Activated CD4-positive, alpha-beta T cell treated with anti-CD3 and anti-CD28 coated beads for 36 hours (primary cell): ENCODE data around the gene ARPC3. TPM values are rescaled to one million over a fixed set of nuclear protein-coding genes. Genes with fewer than 3 reads are reported as not detected.
"Not testable (repeated sequence)": the region's sequence is repeated elsewhere in the genome, so short reads cannot be mapped to it uniquely, and the experiment has no call there.

ENCODE experiments used
- ATAC-seq: fragments of 200-7000 bp; cut with Tn5 transposase; one replicate; pipeline ENCODE4 v1.10.0; 2021; ENCODE audit warnings: mild to moderate bottlenecking, moderate library complexity
- CTCF ChIA-PET: fragments of 350-600 bp; sonication (Branson Sonifier 250); formaldehyde crosslinking; loops from one replicate; lab custom pipeline; 2021; ENCODE audit warnings: antibody characterized with exemption; lab: Charles Lee
- POLR2A ChIA-PET: fragments of 350-600 bp; sonication (Branson Sonifier 250); formaldehyde crosslinking; loops from one replicate; lab custom pipeline; 2021; ENCODE audit warnings: antibody characterized with exemption, inconsistent platforms; lab: Charles Lee
- DNase-seq: peaks from one replicate; pipeline ENCODE4 v3.0.0-alpha.2; 2020
- H3K27ac Mint-ChIP-seq: one replicate; pipeline ENCODE4 v1.8.0; 2021; ENCODE audit warnings: mixed read lengths
- H3K27me3 Mint-ChIP-seq: one replicate; pipeline ENCODE4 v1.8.0; 2021; ENCODE audit warnings: mixed read lengths
- H3K36me3 Mint-ChIP-seq: one replicate; pipeline ENCODE4 v1.8.0; 2021; ENCODE audit warnings: low read depth, mixed read lengths
- H3K4me1 Mint-ChIP-seq: one replicate; pipeline ENCODE4 v1.8.0; 2021; ENCODE audit warnings: mixed read lengths
- H3K4me3 Mint-ChIP-seq: one replicate; pipeline ENCODE4 v1.8.0; 2021; ENCODE audit warnings: mild to moderate bottlenecking, moderate library complexity, mixed read lengths
- H3K9me3 Mint-ChIP-seq: one replicate; pipeline ENCODE4 v1.8.0; 2021; ENCODE audit warnings: low read depth, mixed read lengths
- intact Hi-C, 2 experiments: fragments of 100-400 bp; cut with DNase I in 1 of 2; cut with micrococcal nuclease in 1 of 2; formaldehyde crosslinking; loops; one replicate each; pipeline versions ENCODE4 v1.14.2 to v1.15.1; 2022 to 2024; cut with DNase I, micrococcal nuclease
- total RNA-seq, 2 experiments: library from RNA; stranded (reverse); gene quantifications; one replicate each; pipeline ENCODE4 v1.2.3, GENCODE V29; 2021

ARPC3 gene
- total RNA-seq, result 100 to 1,000 TPM; 244 to 422 TPM

GRCh38 chr12:110449799-110450497, at the start of gene ARPC3:
Gene ARPC3 (minus strand): TSS chr12:110450337. CDS start chr12:110450260, 77 bp downstream.
- DNase-seq (peak; percentile 98), ATAC-seq (peak; percentile 99)
- peak within 1 kb of the TSS; percentile 97 for H3K4me3 Mint-ChIP-seq
- ChIA-PET POLR2A (interaction anchor here (0.6 to 3.4 kb wide), 9 partner anchors 18 to 459 kb away, joined by 3 to 27 read pairs (median 6); partner anchors contain the start of genes FAM216A, GPN3, IFT81 and RAD9B), CTCF (interaction anchor here (0.6 to 5.9 kb wide), 31 partner anchors 8 to 437 kb away, joined by 3 to 82 read pairs (median 4); partner anchors contain the start of genes FAM216A, GPN3, IFT81 and TCTN1)
- H3K4me1 Mint-ChIP-seq, result peaks cover 38% of the 10 kb centered on the region
- peak within 1 kb of the TSS; percentile 100 for H3K27ac Mint-ChIP-seq
- no peaks in the 10 kb centered on the region for H3K9me3 Mint-ChIP-seq
- intact Hi-C loops, result loop anchor here (1.0 to 5.0 kb wide), 13 partner anchors 17 to 377 kb away; partner anchors contain the start of genes ANAPC7 (in 2 of the 2), FAM216A (in 2 of the 2), GPN3 (in 2 of the 2) and RAD9B (in 2 of the 2)
- H3K27me3 Mint-ChIP-seq, result no peaks in the 10 kb centered on the region
- peaks cover 43% of the 10 kb centered on the region for H3K36me3 Mint-ChIP-seq

- Mint-ChIP-seq H3K9me3 (peaks cover 4% of the 10 kb centered on the region), H3K27ac (peak overlapping the region; percentile 67), H3K36me3 (peaks cover 47% of the 10 kb centered on the region), H3K27me3 (no peaks in the 10 kb centered on the region), H3K4me1 (peaks cover 28% of the 10 kb centered on the region), H3K4me3 (no peak overlapping the region)
- no peak for DNase-seq
- intact Hi-C loops, result no loop called here
- ChIA-PET CTCF (interaction anchor here (1.0 to 20.0 kb wide), 4 partner anchors 9 to 399 kb away, joined by 3 to 240 read pairs (median 18); partner anchors contain the start of genes FAM216A and GPN3), POLR2A (interaction anchor here (0.6 to 1.0 kb wide), 2 partner anchors 134 to 156 kb away, joined by 7 to 10 read pairs; no protein-coding TSS in a partner anchor)
- no peak for ATAC-seq
These were observed 49.0 kb upstream of the ARPC3 start for GRCh38 chr12:110498984-110499706.

GRCh38 chr12:110475426-110475825, 25.3 kb upstream of the ARPC3 start:
- ATAC-seq (no peak), DNase-seq (no peak)
- Mint-ChIP-seq H3K9me3 (no peaks in the 10 kb centered on the region), H3K4me1 (peaks cover 7% of the 10 kb centered on the region), H3K36me3 (peaks cover 31% of the 10 kb centered on the region), H3K4me3 (no peak overlapping the region), H3K27me3 (no peaks in the 10 kb centered on the region), H3K27ac (no peak overlapping the region)
- ChIA-PET CTCF (no interaction called here), POLR2A (no interaction called here)
- intact Hi-C loops, result no loop called here

GRCh38 chr12:110468214-110469048, 18.3 kb upstream of the ARPC3 start, which contains the start of the genes FAM216A and GPN3:
Gene FAM216A (plus strand): TSS chr12:110468845. CDS start chr12:110468876, 31 bp downstream.
Gene GPN3 (minus strand): TSS chr12:110468257. CDS start chr12:110468203, 54 bp downstream.
- peak within 1 kb of the TSS; percentile 89 for H3K4me3 Mint-ChIP-seq
- CTCF ChIA-PET, result interaction anchor here (0.6 to 4.2 kb wide), 28 partner anchors 9 to 402 kb away, joined by 3 to 43 read pairs (median 4); partner anchors contain the start of genes ARPC3, RAD9B, TCTN1 and VPS29
- peaks cover 36% of the 10 kb centered on the region for H3K36me3 Mint-ChIP-seq

GRCh38 chr12:110467847-110468213, 17.7 kb upstream of the ARPC3 start:
- CTCF ChIA-PET, result interaction anchor here (0.7 to 4.2 kb wide), 18 partner anchors 9 to 402 kb away, joined by 3 to 43 read pairs (median 4); partner anchors contain the start of genes ARPC3, CCDC63, RAD9B and VPS29
- POLR2A ChIA-PET, result interaction anchor here (0.6 to 2.3 kb wide), 16 partner anchors 13 to 274 kb away, joined by 3 to 27 read pairs (median 4); partner anchors contain the start of genes ARPC3, RAD9B, TCTN1 and VPS29
- H3K27me3 Mint-ChIP-seq, result no peaks in the 10 kb centered on the region
- H3K36me3 Mint-ChIP-seq, result peaks cover 38% of the 10 kb centered on the region
- ATAC-seq (no peak), DNase-seq (no peak)
- H3K27ac Mint-ChIP-seq, result peak overlapping the region; percentile 97
- no peaks in the 10 kb centered on the region for H3K9me3 Mint-ChIP-seq
- peak overlapping the region; percentile 89 for H3K4me3 Mint-ChIP-seq
- intact Hi-C loops, result loop anchor here (1.0 to 5.0 kb wide), 19 partner anchors 18 to 1544 kb away; partner anchors contain the start of genes ARPC3 (in 2 of the 2), ATP2A2 (in 2 of the 2), RAD9B (in 2 of the 2) and VPS29 (in 2 of the 2)
- peaks cover 33% of the 10 kb centered on the region for H3K4me1 Mint-ChIP-seq

More at GRCh38 chr12:110468214-110469048, 18.3 kb upstream of the ARPC3 start, which contains the start of the genes FAM216A and GPN3:
- H3K27ac Mint-ChIP-seq, result peak within 1 kb of the TSS; percentile 98
- peak; percentile 78 for ATAC-seq
- no peaks in the 10 kb centered on the region for H3K9me3 Mint-ChIP-seq
- DNase-seq, result peak; percentile 97
- intact Hi-C loops, result loop anchor here (1.0 to 5.0 kb wide), 20 partner anchors 18 to 1544 kb away; partner anchors contain the start of genes ARPC3 (in 2 of the 2), ATP2A2 (in 2 of the 2), RAD9B (in 2 of the 2) and VPS29 (in 2 of the 2)
- peaks cover 33% of the 10 kb centered on the region for H3K4me1 Mint-ChIP-seq
- POLR2A ChIA-PET, result interaction anchor here (0.6 to 2.3 kb wide), 22 partner anchors 14 to 273 kb away, joined by 3 to 27 read pairs (median 3); partner anchors contain the start of genes ARPC3, RAD9B, TCTN1 and VPS29
- no peaks in the 10 kb centered on the region for H3K27me3 Mint-ChIP-seq

- Mint-ChIP-seq H3K4me3 (peak overlapping the region; percentile 89), H3K9me3 (no peaks in the 10 kb centered on the region), H3K4me1 (peaks cover 37% of the 10 kb centered on the region), H3K27me3 (no peaks in the 10 kb centered on the region), H3K27ac (no peak overlapping the region), H3K36me3 (peaks cover 40% of the 10 kb centered on the region)
- CTCF ChIA-PET, result interaction anchor here (0.6 to 1.4 kb wide), 5 partner anchors 11 to 380 kb away, joined by 3 to 5 read pairs (median 4); partner anchors contain the start of genes ARPC3 and CCDC63
- intact Hi-C loops, result loop anchor here in 1 of 2 experiments (5.0 kb wide), 2 partner anchors 426 to 1546 kb away; partner anchors contain the start of genes ERP29 and TMEM116
- POLR2A ChIA-PET, result no interaction called here
- DNase-seq, result no peak
- no peak for ATAC-seq
These were observed 16.7 kb upstream of the ARPC3 start for GRCh38 chr12:110466791-110467190.

- not testable (repeated sequence) for ATAC-seq, H3K27me3 Mint-ChIP-seq, DNase-seq, H3K9me3 Mint-ChIP-seq, H3K27ac Mint-ChIP-seq, H3K4me3 Mint-ChIP-seq
- H3K36me3 Mint-ChIP-seq, result peaks cover 35% of the 10 kb centered on the region
- ChIA-PET POLR2A (interaction anchor here (1.0 kb wide), 1 partner anchor 149 kb away, joined by 3 read pairs; no protein-coding TSS in a partner anchor), CTCF (interaction anchor here (0.6 to 1.3 kb wide), 6 partner anchors 9 to 135 kb away, joined by 3 to 5 read pairs (median 3); partner anchors contain the start of gene ARPC3)
- H3K4me1 Mint-ChIP-seq, result peaks cover 35% of the 10 kb centered on the region
- intact Hi-C loops, result loop anchor here in 1 of 2 experiments (5.0 kb wide), 2 partner anchors 427 to 1547 kb away; partner anchors contain the start of genes ERP29 and TMEM116
These were observed 15.6 kb upstream of the ARPC3 start for GRCh38 chr12:110465765-110466164.

GRCh38 chr12:110465024-110465423, 14.9 kb upstream of the ARPC3 start:
- intact Hi-C loops, result loop anchor here in 1 of 2 experiments (5.0 kb wide), 2 partner anchors 427 to 1547 kb away; partner anchors contain the start of genes ERP29 and TMEM116
- peaks cover 31% of the 10 kb centered on the region for H3K36me3 Mint-ChIP-seq
- no peak overlapping the region for H3K27ac Mint-ChIP-seq
- H3K9me3 Mint-ChIP-seq, result no peaks in the 10 kb centered on the region
- DNase-seq, result no peak
- ChIA-PET POLR2A (no interaction called here), CTCF (interaction anchor here (1.3 to 3.0 kb wide), 2 partner anchors 8 to 14 kb away, joined by 3 to 9 read pairs; partner anchors contain the start of gene ARPC3)
- H3K4me3 Mint-ChIP-seq, result no peak overlapping the region
- H3K4me1 Mint-ChIP-seq, result peaks cover 28% of the 10 kb centered on the region
- ATAC-seq, result no peak
- no peaks in the 10 kb centered on the region for H3K27me3 Mint-ChIP-seq

- POLR2A ChIA-PET, H3K27ac Mint-ChIP-seq, DNase-seq, intact Hi-C loops, H3K4me1 Mint-ChIP-seq, ATAC-seq, H3K4me3 Mint-ChIP-seq, H3K9me3 Mint-ChIP-seq, H3K27me3 Mint-ChIP-seq: not testable (repeated sequence)
- CTCF ChIA-PET, result interaction anchor here (0.6 to 1.4 kb wide), 2 partner anchors 30 to 1365 kb away, joined by 3 read pairs; no protein-coding TSS in a partner anchor
- H3K36me3 Mint-ChIP-seq, result peaks cover 34% of the 10 kb centered on the region
These were observed 11.1 kb upstream of the ARPC3 start for GRCh38 chr12:110461189-110461588.
